ENCODE results near the gene ELFN1. TPM values are rescaled to one million over a fixed set of nuclear protein-coding genes. Genes with fewer than 3 reads are reported as not detected.
A peak's percentile ranks its signal among the peaks of the same experiment; 100 is the strongest.

Gene ELFN1
- polyA plus RNA-seq, 1 of the 3 experiments (the other 2 are of a cell fraction) = 0.05 TPM

- WGBS (ENCODE audit: low lambda C conversion rate) = 48% methylated on average over 10 of the region's 10 CpGs
- Histone ChIP-seq H3K36me3 (replicated peaks in 1 of 2; ENCODE audit: control insufficient read depth in 1 of 2, insufficient read depth in 2 of 2, low read length in 1 of 2) (no peaks in the 10 kb centered on the region), H3F3A (replicated peaks; ENCODE audit: insufficient read depth) (no peaks in the 10 kb centered on the region), H3K27ac (ENCODE audit: low read depth in 2 of 2, low read length in 1 of 2) (peak overlapping the region in 1 of 2 experiments; percentile 67; a peak in 2 of 4 replicates), H3K9me2 (no peaks in the 10 kb centered on the region), H3K4me2 (no peak overlapping the region), H2AFZ (ENCODE audit: low read depth) (no peak overlapping the region), H3K4me3 (ENCODE audit: low read depth in 2 of 2, low read length in 1 of 2) (no peak overlapping the region), H3K9ac (no peak overlapping the region), H3K27me3 (ENCODE audit: insufficient read depth) (no peaks in the 10 kb centered on the region; the same call in 1 of the 2 replicates), H3K79me2 (ENCODE audit: insufficient read depth) (no peaks in the 10 kb centered on the region), H3K9me3 (no peaks in the 10 kb centered on the region), H4K20me1 (ENCODE audit: insufficient read depth) (no peaks in the 10 kb centered on the region), H3K4me1 (ENCODE audit: control insufficient read depth in 1 of 2, insufficient read depth in 2 of 2, low read depth in 1 of 2, low read length in 1 of 2) (peaks cover 0 to 59% of the 10 kb centered on the region in 2 experiments; a peak in 2 of 4 replicates)
- CTCF ChIA-PET = interaction anchor here (0.6 to 3.3 kb wide), 7 partner anchors 10 to 138 kb away, joined by 3 to 14 read pairs (median 3); no protein-coding TSS in a partner anchor
- DNase-seq = peak; percentile 73
- TF ChIP-seq TEAD4 (IDR thresholded peaks at IDR 0.05; ENCODE audit: borderline replicate concordance, insufficient read depth) (no peak), IRF3 (IDR thresholded peaks at IDR 0.05; ENCODE audit: low read depth, low read length) (no peak), RCOR1 (IDR thresholded peaks at IDR 0.05; ENCODE audit: low read length) (no peak), ELF1 (IDR thresholded peaks at IDR 0.05) (no peak), NFIC (IDR thresholded peaks at IDR 0.05; ENCODE audit: borderline replicate concordance) (no peak), FOXJ3 (CRISPR knock-in tag; IDR thresholded peaks at IDR 0.05) (no peak), MXI1 (IDR thresholded peaks at IDR 0.05; ENCODE audit: low read depth, low read length) (no peak; the same call in 1 of the 2 replicates), JUND (IDR thresholded peaks at IDR 0.05) (no peak), RFX5 (IDR thresholded peaks at IDR 0.05; ENCODE audit: low read length) (no peak), CHD2 (IDR thresholded peaks at IDR 0.05; ENCODE audit: low read length, partially characterized antibody) (no peak)
- TF ChIP-seq, protein P1, sequence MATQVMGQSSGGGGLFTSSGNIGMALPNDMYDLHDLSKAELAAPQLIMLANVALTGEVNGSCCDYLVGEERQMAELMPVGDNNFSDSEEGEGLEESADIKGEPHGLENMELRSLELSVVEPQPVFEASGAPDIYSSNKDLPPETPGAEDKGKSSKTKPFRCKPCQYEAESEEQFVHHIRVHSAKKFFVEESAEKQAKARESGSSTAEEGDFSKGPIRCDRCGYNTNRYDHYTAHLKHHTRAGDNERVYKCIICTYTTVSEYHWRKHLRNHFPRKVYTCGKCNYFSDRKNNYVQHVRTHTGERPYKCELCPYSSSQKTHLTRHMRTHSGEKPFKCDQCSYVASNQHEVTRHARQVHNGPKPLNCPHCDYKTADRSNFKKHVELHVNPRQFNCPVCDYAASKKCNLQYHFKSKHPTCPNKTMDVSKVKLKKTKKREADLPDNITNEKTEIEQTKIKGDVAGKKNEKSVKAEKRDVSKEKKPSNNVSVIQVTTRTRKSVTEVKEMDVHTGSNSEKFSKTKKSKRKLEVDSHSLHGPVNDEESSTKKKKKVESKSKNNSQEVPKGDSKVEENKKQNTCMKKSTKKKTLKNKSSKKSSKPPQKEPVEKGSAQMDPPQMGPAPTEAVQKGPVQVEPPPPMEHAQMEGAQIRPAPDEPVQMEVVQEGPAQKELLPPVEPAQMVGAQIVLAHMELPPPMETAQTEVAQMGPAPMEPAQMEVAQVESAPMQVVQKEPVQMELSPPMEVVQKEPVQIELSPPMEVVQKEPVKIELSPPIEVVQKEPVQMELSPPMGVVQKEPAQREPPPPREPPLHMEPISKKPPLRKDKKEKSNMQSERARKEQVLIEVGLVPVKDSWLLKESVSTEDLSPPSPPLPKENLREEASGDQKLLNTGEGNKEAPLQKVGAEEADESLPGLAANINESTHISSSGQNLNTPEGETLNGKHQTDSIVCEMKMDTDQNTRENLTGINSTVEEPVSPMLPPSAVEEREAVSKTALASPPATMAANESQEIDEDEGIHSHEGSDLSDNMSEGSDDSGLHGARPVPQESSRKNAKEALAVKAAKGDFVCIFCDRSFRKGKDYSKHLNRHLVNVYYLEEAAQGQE (IDR thresholded peaks at IDR 0.05; ENCODE audit: low read depth, low read length) = no peak
- TF ChIP-seq, protein P2, sequence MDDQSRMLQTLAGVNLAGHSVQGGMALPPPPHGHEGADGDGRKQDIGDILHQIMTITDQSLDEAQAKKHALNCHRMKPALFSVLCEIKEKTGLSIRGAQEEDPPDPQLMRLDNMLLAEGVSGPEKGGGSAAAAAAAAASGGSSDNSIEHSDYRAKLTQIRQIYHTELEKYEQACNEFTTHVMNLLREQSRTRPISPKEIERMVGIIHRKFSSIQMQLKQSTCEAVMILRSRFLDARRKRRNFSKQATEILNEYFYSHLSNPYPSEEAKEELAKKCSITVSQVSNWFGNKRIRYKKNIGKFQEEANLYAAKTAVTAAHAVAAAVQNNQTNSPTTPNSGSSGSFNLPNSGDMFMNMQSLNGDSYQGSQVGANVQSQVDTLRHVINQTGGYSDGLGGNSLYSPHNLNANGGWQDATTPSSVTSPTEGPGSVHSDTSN (IDR thresholded peaks at IDR 0.05) = no peak
- POLR2A ChIA-PET = interaction anchor here (1.5 kb wide), 1 partner anchor 147 kb away, joined by 3 read pairs; no protein-coding TSS in a partner anchor
Measured at GRCh38 chr7:1717095-1717483, 47.0 kb downstream of the ELFN1 start.
